ENCODE results near the gene C10orf67.

DNA sequence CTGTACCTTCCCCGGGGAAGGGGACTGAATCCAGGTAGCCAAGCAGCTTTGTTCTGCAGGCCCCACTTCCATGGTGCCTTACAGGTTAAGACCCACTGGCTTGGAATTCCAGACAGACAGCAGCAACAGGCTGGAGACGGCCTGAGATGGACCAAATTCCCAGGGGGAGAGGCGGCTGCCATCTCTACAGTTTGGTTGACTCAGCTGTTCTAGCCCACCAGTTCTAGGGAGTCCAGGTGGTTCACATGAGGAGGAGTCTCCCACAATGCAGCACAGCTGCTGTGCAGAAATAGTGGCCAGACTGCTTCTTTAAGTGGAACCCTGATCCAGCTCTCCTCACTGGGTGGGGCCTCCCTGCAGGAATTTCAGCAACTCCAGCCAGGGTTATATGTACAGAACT, 74.1 kb downstream of the C10orf67 start:
- TF ChIP-seq, protein P1, sequence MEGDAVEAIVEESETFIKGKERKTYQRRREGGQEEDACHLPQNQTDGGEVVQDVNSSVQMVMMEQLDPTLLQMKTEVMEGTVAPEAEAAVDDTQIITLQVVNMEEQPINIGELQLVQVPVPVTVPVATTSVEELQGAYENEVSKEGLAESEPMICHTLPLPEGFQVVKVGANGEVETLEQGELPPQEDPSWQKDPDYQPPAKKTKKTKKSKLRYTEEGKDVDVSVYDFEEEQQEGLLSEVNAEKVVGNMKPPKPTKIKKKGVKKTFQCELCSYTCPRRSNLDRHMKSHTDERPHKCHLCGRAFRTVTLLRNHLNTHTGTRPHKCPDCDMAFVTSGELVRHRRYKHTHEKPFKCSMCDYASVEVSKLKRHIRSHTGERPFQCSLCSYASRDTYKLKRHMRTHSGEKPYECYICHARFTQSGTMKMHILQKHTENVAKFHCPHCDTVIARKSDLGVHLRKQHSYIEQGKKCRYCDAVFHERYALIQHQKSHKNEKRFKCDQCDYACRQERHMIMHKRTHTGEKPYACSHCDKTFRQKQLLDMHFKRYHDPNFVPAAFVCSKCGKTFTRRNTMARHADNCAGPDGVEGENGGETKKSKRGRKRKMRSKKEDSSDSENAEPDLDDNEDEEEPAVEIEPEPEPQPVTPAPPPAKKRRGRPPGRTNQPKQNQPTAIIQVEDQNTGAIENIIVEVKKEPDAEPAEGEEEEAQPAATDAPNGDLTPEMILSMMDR (IDR thresholded peaks at IDR 0.05) = no peak
- no peak for TF ChIP-seq POLR2A (IDR thresholded peaks at IDR 0.05)

Measured in uterus (tissue), 2 donors.